Measurements from ENCODE around the gene PKN3.

PKN3 gene

DNA sequence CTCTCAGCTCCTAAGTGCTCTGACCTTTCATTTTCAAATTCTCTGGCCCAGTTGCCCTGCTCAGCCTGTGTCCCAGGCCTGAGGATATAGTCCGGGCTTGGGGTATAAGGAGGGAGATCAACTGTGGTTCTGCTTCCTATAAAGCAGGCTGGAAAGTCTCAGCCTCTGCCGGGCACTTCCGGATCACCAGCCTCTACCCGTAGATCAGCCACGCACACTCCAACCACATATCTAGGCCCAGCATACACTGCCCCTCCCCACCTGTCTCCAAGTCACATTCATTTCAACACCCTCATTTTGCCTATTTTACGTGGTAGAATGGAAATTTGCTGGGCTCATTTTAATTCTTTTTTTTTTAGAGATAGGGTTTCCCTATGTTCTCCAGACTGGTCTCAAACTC is 66.3 kb downstream of the PKN3 start:
- no peak for ATAC-seq
- TF ChIP-seq TCF4 (CRISPR knock-in tag; IDR thresholded peaks at IDR 0.05; ENCODE audit: borderline replicate concordance) (no peak), RARB (CRISPR knock-in tag; IDR thresholded peaks at IDR 0.05) (no peak), CSRNP3 (CRISPR knock-in tag; IDR thresholded peaks at IDR 0.05) (no peak), ZFP3 (CRISPR knock-in tag; IDR thresholded peaks at IDR 0.05) (no peak), CREB5 (CRISPR knock-in tag; IDR thresholded peaks at IDR 0.05; ENCODE audit: low read depth) (no peak), ZNF8 (CRISPR knock-in tag; IDR thresholded peaks at IDR 0.05) (no peak), ISL1 (CRISPR knock-in tag; IDR thresholded peaks at IDR 0.05) (no peak), SNAI2 (CRISPR knock-in tag; IDR thresholded peaks at IDR 0.05) (no peak), BACH2 (CRISPR knock-in tag; IDR thresholded peaks at IDR 0.05; ENCODE audit: borderline replicate concordance) (no peak), ZNF70 (CRISPR knock-in tag; IDR thresholded peaks at IDR 0.05) (no peak), ZNF565 (CRISPR knock-in tag; conservative IDR thresholded peaks at IDR 0.05; ENCODE audit: low read depth) (no peak), GLIS3 (CRISPR knock-in tag; IDR thresholded peaks at IDR 0.05) (no peak), PPARA (CRISPR knock-in tag; IDR thresholded peaks at IDR 0.05; ENCODE audit: borderline replicate concordance) (no peak), ZC3H10 (CRISPR knock-in tag; IDR thresholded peaks at IDR 0.05) (no peak), ESRRG (CRISPR knock-in tag; IDR thresholded peaks at IDR 0.05) (no peak)
- TF ChIP-seq, protein P1, sequence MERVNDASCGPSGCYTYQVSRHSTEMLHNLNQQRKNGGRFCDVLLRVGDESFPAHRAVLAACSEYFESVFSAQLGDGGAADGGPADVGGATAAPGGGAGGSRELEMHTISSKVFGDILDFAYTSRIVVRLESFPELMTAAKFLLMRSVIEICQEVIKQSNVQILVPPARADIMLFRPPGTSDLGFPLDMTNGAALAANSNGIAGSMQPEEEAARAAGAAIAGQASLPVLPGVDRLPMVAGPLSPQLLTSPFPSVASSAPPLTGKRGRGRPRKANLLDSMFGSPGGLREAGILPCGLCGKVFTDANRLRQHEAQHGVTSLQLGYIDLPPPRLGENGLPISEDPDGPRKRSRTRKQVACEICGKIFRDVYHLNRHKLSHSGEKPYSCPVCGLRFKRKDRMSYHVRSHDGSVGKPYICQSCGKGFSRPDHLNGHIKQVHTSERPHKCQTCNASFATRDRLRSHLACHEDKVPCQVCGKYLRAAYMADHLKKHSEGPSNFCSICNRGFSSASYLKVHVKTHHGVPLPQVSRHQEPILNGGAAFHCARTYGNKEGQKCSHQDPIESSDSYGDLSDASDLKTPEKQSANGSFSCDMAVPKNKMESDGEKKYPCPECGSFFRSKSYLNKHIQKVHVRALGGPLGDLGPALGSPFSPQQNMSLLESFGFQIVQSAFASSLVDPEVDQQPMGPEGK (CRISPR knock-in tag; IDR thresholded peaks at IDR 0.05; ENCODE audit: borderline replicate concordance), result no peak
- TF ChIP-seq, protein P2, sequence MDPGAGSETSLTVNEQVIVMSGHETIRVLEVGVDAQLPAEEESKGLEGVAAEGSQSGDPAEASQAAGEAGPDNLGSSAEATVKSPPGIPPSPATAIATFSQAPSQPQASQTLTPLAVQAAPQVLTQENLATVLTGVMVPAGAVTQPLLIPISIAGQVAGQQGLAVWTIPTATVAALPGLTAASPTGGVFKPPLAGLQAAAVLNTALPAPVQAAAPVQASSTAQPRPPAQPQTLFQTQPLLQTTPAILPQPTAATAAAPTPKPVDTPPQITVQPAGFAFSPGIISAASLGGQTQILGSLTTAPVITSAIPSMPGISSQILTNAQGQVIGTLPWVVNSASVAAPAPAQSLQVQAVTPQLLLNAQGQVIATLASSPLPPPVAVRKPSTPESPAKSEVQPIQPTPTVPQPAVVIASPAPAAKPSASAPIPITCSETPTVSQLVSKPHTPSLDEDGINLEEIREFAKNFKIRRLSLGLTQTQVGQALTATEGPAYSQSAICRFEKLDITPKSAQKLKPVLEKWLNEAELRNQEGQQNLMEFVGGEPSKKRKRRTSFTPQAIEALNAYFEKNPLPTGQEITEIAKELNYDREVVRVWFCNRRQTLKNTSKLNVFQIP (CRISPR knock-in tag; IDR thresholded peaks at IDR 0.05; ENCODE audit: borderline replicate concordance, low read depth), result no peak
